Tibial artery (tissue), 4 donors: Measurements from ENCODE around the gene GLYATL2.

Source experiments
- DNase-seq, 2 donors: peaks; one replicate each; pipeline ENCODE4 v3.0.0-alpha.2; 2019
- H3K27ac ChIP-seq, 2 donors: fragments of 200-600 bp; sonication (generic) in 1 of 2; 1 replicate in 1 of 2; 2 replicates in 1 of 2; pipeline ENCODE4 v1.5.1; 2018 to 2019; ENCODE audit warnings: mild to moderate bottlenecking in 1 of 2
- H3K27me3 ChIP-seq, 2 donors: fragments of 200-600 bp; sonication (generic) in 1 of 2; one replicate each; pipeline versions ENCODE4 v1.5.1 to v1.6.0; 2016 to 2019
- H3K36me3 ChIP-seq, 3 donors: fragments of 200-600 bp; sonication (generic) in 2 of 3; one replicate each; pipeline ENCODE4 v1.5.1; 2016 to 2019; ENCODE audit warnings: mild to moderate bottlenecking in 2 of 3
- H3K4me1 ChIP-seq, 4 donors: fragments of 200-600 bp; sonication (generic) in 2 of 4; 1 replicate in 3 of 4; 2 replicates in 1 of 4; pipeline ENCODE4 v1.5.1; 2016 to 2019
- H3K4me3 ChIP-seq, 2 donors: fragments of 200-600 bp; sonication (generic) in 1 of 2; 1 replicate in 1 of 2; 2 replicates in 1 of 2; pipeline ENCODE4 v1.5.1; 2018 to 2019; ENCODE audit warnings: mild to moderate bottlenecking in 2 of 2
- H3K9me3 ChIP-seq, 3 donors: fragments of 200-600 bp; sonication (generic) in 1 of 3; one replicate each; pipeline ENCODE4 v1.5.1; 2016 to 2019
- intact Hi-C: fragments of 100-400 bp; cut with DNase I; formaldehyde crosslinking; loops from one replicate; pipeline ENCODE4 v1.15.0; 2023; ENCODE audit warnings: low total_unique reads
- TF ChIP-seq, protein P1 (sequence below), 2 experiments: fragments of 200-600 bp in 1 of 2; fragments of 450-650 bp in 1 of 2; IDR thresholded peaks; one replicate each; pipeline ENCODE4 v1.5.1; 2017 to 2019; ENCODE audit warnings: antibody characterized with exemption in 2 of 2, mild to moderate bottlenecking in 1 of 2, moderate library complexity in 1 of 2

GLYATL2 gene

DNA sequence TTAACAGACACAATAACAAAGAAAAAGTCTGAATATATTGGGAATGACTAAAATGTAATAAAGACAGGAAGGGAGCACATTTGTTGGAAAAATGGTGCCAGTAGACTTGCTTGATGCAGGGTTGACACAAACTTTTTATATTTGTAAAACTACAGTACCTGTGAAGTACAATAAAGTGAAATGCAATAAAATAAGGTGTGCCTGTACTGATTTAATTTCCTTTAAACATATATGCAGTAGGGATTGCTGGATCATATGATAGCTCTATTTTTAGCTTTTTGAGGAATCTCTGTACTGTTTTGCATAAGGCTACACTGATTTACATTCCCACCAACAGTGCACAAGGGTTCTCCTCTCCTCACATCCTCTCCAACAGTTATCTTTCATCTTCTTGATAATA, 12.3 kb upstream of the GLYATL2 start:
- H3K36me3 ChIP-seq = no peaks in the 10 kb centered on the region
- H3K4me1 ChIP-seq = no peaks in the 10 kb centered on the region
- no peak for DNase-seq
- intact Hi-C loops = no loop called here
- H3K9me3 ChIP-seq = no peaks in the 10 kb centered on the region
- no peak overlapping the region for H3K27ac ChIP-seq
- TF ChIP-seq, protein P1, sequence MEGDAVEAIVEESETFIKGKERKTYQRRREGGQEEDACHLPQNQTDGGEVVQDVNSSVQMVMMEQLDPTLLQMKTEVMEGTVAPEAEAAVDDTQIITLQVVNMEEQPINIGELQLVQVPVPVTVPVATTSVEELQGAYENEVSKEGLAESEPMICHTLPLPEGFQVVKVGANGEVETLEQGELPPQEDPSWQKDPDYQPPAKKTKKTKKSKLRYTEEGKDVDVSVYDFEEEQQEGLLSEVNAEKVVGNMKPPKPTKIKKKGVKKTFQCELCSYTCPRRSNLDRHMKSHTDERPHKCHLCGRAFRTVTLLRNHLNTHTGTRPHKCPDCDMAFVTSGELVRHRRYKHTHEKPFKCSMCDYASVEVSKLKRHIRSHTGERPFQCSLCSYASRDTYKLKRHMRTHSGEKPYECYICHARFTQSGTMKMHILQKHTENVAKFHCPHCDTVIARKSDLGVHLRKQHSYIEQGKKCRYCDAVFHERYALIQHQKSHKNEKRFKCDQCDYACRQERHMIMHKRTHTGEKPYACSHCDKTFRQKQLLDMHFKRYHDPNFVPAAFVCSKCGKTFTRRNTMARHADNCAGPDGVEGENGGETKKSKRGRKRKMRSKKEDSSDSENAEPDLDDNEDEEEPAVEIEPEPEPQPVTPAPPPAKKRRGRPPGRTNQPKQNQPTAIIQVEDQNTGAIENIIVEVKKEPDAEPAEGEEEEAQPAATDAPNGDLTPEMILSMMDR (IDR thresholded peaks at IDR 0.05) = no peak
- no peaks in the 10 kb centered on the region for H3K27me3 ChIP-seq
- H3K4me3 ChIP-seq = no peak overlapping the region

DNA sequence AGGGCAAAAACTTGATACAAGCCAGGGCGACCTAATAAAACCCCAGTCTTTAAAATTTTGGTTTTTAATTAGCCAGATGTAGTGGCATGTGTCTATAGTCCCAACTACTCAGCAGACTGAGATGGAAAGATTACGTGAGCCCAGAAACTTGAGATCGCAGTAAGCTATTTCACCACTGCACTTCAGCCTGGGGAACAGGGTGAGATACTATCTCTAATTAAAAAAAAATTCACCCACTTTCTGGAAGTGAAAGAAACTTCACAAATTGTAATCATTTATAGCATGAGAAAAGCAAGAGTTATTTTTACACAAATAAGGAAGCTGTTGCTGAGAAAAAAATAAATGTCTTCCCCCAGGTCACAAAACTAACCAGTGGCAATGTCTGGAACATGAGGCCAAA, 882 bp upstream of the GLYATL2 start:
- TF ChIP-seq, protein P1 (IDR thresholded peaks at IDR 0.05) = no peak
- Histone ChIP-seq H3K9me3 (no peaks in the 10 kb centered on the region), H3K4me3 (no peak overlapping the region), H3K27me3 (no peaks in the 10 kb centered on the region), H3K4me1 (no peaks in the 10 kb centered on the region), H3K36me3 (no peaks in the 10 kb centered on the region), H3K27ac (no peak overlapping the region)
- no peak for DNase-seq
- intact Hi-C loops = no loop called here

DNA sequence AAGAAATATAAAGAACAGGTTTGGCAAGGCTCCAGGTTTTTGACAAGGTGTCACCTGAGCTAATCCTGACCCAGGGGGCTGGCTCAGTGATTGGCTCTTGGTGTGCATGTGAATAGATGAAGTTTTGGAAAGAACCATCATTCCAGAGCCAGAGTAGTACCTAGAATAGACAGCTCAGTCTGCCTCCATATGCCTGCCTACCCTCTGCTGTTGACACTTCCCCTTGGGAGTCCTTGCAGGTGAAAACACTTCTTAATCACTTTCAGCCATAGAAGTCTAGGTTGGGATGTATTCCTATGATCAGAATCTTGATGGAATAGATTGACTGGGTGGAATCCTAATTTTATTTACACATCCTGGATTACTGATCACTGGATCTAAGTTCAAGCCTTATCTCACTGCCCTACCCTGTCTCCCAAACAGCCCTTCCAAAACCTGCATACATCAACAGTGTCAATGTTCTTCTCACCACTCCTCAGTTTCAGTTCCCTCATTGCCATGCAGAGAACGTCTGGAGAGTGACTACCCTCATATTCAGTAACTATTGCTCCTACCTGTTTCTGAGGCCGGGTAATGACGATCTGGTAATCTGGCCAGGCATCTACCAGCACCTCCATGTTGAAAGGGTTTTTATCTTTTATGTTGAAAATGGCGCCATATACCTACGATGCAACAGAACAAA, 6.7 kb downstream of the GLYATL2 start:
- DNase-seq = no peak
- H3K27me3 ChIP-seq = no peaks in the 10 kb centered on the region
- no peaks in the 10 kb centered on the region for H3K9me3 ChIP-seq
- TF ChIP-seq, protein P1 (IDR thresholded peaks at IDR 0.05) = no peak
- H3K36me3 ChIP-seq = no peaks in the 10 kb centered on the region
- no peaks in the 10 kb centered on the region for H3K4me1 ChIP-seq
- H3K27ac ChIP-seq = no peak overlapping the region
- H3K4me3 ChIP-seq = no peak overlapping the region
- intact Hi-C loops = no loop called here

DNA sequence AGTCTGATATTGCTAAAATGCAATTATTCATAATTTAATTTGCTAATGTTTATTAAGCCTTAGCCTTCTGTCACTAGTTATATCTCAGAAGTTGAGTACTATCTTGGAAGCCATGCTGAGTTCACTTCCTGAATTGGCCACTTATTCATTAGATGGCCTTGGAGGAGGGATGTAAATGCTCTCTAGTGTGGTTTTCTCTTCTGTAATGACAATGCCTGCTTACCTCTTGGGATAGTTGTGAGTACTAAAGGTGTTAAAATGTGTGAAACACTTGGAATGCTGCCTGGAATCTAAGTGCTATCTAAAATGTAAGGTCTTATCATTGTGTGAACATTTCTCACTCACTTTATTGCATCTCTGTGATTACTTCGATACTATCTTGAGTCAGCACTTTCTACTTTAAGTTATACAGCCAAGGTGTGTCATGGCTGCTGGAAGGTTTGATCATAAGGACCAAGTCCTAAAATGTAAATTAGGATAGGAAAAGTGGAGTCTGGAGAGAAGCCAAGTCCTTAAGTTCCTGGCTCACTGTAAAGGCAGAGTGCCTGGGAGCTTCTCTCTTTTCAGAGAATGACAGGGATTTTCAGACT, 12.4 kb downstream of the GLYATL2 start:
- no peaks in the 10 kb centered on the region for H3K36me3 ChIP-seq
- H3K27ac ChIP-seq = no peak overlapping the region
- intact Hi-C loops = no loop called here
- no peaks in the 10 kb centered on the region for H3K27me3 ChIP-seq
- H3K4me1 ChIP-seq = no peaks in the 10 kb centered on the region
- TF ChIP-seq, protein P1 (IDR thresholded peaks at IDR 0.05) = no peak
- no peak for DNase-seq
- no peak overlapping the region for H3K4me3 ChIP-seq
- H3K9me3 ChIP-seq = no peaks in the 10 kb centered on the region

DNA sequence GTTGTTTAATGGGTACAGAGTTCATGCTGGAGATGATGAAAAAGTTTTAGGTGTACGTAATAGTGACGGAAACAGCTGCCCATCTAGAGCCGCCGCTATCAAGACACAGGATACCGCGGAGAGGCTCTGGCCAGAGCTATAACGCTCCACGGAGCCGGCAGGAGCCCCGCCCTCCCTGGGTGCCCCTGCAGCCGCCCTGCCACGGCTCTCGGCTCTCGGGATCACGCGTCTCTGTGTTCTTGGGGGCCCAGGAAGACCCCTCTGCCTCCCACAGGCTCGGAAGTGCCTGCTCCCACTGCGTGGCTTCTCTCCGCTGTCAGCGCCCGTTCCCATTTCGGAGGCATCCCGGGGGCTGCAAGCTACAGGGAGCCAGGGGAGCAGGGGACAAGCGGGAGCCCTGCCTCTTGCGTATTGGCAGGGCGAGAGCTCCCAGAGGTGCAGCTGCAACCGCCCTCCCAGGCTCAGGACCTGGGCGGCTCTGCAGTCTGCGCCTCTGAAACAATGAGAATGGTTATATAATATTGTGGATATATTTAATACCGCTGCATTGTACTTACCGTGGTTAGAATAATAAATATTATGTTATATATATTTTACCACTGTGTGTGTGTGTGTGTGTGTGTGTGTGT, 13.7 kb downstream of the GLYATL2 start:
- Histone ChIP-seq H3K4me1 (no peaks in the 10 kb centered on the region), H3K9me3 (no peaks in the 10 kb centered on the region), H3K27me3 (no peaks in the 10 kb centered on the region), H3K4me3 (no peak overlapping the region), H3K27ac (no peak overlapping the region), H3K36me3 (no peaks in the 10 kb centered on the region)
- no peak for DNase-seq
- intact Hi-C loops = no loop called here
- TF ChIP-seq, protein P1 (IDR thresholded peaks at IDR 0.05) = no peak
